Neural progenitor cell (in vitro differentiated cells): ENCODE measurements around the gene CKLF. TPM values are rescaled to one million over a fixed set of nuclear protein-coding genes. Genes with fewer than 3 reads are reported as not detected.

Source experiments
- DNase-seq: peaks from one replicate; pipeline ENCODE4 v3.0.0-alpha.2; 2016; ENCODE audit warnings: low spot score
- H2AFZ ChIP-seq: fragments of 200-600 bp; sonication (generic); replicated peaks from 2 replicates; pipeline ENCODE4 v1.6.1; 2016; ENCODE audit warnings: antibody characterized with exemption
- H3F3A ChIP-seq: fragments of 200-600 bp; sonication (generic); 2 replicates; pipeline ENCODE4 v1.6.1; 2016; ENCODE audit warnings: antibody characterized with exemption, low read depth
- H3K27ac ChIP-seq: fragments of 200-600 bp; sonication (generic); 2 replicates; pipeline ENCODE4 v1.5.1; 2016; ENCODE audit warnings: mild to moderate bottlenecking
- H3K27me3 ChIP-seq: fragments of 200-600 bp; sonication (generic); 2 replicates; pipeline ENCODE4 v1.6.1; 2016; ENCODE audit warnings: mild to moderate bottlenecking, moderate library complexity
- H3K36me3 ChIP-seq: fragments of 200-600 bp; sonication (generic); 2 replicates; pipeline ENCODE4 v1.5.1; 2016
- H3K4me1 ChIP-seq: fragments of 200-600 bp; sonication (generic); 2 replicates; pipeline ENCODE4 v1.6.1; 2016; ENCODE audit warnings: mixed run types
- H3K4me2 ChIP-seq: fragments of 200-600 bp; sonication (generic); 2 replicates; pipeline ENCODE4 v1.6.1; 2016
- H3K4me3 ChIP-seq: fragments of 200-600 bp; sonication (generic); 2 replicates; pipeline ENCODE4 v1.5.1; 2016
- H3K79me2 ChIP-seq: fragments of 200-600 bp; sonication (generic); 2 replicates; pipeline ENCODE4 v1.6.1; 2016; ENCODE audit warnings: low read depth
- H3K9ac ChIP-seq: fragments of 200-600 bp; sonication (generic); 2 replicates; pipeline ENCODE4 v1.6.1; 2016
- H3K9me3 ChIP-seq: fragments of 200-600 bp; sonication (generic); 2 replicates; pipeline ENCODE4 v1.5.1; 2016; ENCODE audit warnings: low read depth
- H4K20me1 ChIP-seq: fragments of 200-600 bp; sonication (generic); 2 replicates; pipeline ENCODE4 v1.6.1; 2016; ENCODE audit warnings: low read depth
- H3K27ac Mint-ChIP-seq: 3 replicates; pipeline ENCODE4 v1.8.0; 2021; ENCODE audit warnings: mixed read lengths
- H3K27me3 Mint-ChIP-seq: 2 replicates; pipeline ENCODE4 v1.8.0; 2022; ENCODE audit warnings: low read depth, mild to moderate bottlenecking, inconsistent platforms, moderate library complexity, mixed read lengths; ENCODE audit not compliant: insufficient read depth
- H3K36me3 Mint-ChIP-seq: 3 replicates; pipeline ENCODE4 v1.8.0; 2021; ENCODE audit warnings: mixed read lengths
- H3K4me1 Mint-ChIP-seq: 3 replicates; pipeline ENCODE4 v1.8.0; 2021; ENCODE audit warnings: mixed read lengths
- H3K4me3 Mint-ChIP-seq: 3 replicates; pipeline ENCODE4 v1.8.0; 2021; ENCODE audit warnings: mild to moderate bottlenecking, moderate library complexity, mixed read lengths
- H3K9me3 Mint-ChIP-seq: 3 replicates; pipeline ENCODE4 v1.8.0; 2020; ENCODE audit warnings: mixed read lengths
- CTCF ChIP-seq: fragments of 200-600 bp; sonication (generic); IDR thresholded peaks from 2 replicates; pipeline ENCODE4 v1.5.1; 2017; ENCODE audit warnings: antibody characterized with exemption, mild to moderate bottlenecking
- EZH2 ChIP-seq: fragments of 200-600 bp; sonication (generic); IDR thresholded peaks from 2 replicates; pipeline ENCODE4 v1.6.1; 2017; ENCODE audit warnings: antibody characterized with exemption, mild to moderate bottlenecking, moderate library complexity
- EZH2phosphoT487 ChIP-seq: fragments of 200-600 bp; sonication (generic); IDR thresholded peaks from 2 replicates; pipeline ENCODE4 v1.6.1; 2017; ENCODE audit warnings: antibody characterized with exemption
- total RNA-seq: library from RNA; depleted of rRNA; stranded (reverse); fragments of >200 nt; gene quantifications from 2 replicates; pipeline ENCODE4 v1.2.3, GENCODE V29; 2015; ENCODE audit warnings: low replicate concordance

Gene CKLF
- total RNA-seq, 1 donor from 2014 or later: 38.6 TPM

GRCh38 chr16:66509576-66509975 is 42.8 kb upstream of the CKLF start:
- Mint-ChIP-seq H3K4me3 (no peak overlapping the region), H3K27me3 (peaks cover 6% of the 10 kb centered on the region), H3K27ac (no peak overlapping the region), H3K9me3 (no peaks in the 10 kb centered on the region), H3K4me1 (peaks cover 31% of the 10 kb centered on the region), H3K36me3 (peaks cover 8% of the 10 kb centered on the region)
- Histone ChIP-seq H3K9ac (no peak overlapping the region), H3K27ac (no peak overlapping the region), H3K79me2 (no peaks in the 10 kb centered on the region), H3K4me2 (no peak overlapping the region), H3K9me3 (no peaks in the 10 kb centered on the region), H3K36me3 (no peaks in the 10 kb centered on the region), H3K4me1 (peaks cover 24% of the 10 kb centered on the region), H3K4me3 (no peak overlapping the region), H3F3A (peaks cover 26% of the 10 kb centered on the region), H2AFZ (no peak overlapping the region), H3K27me3 (no peaks in the 10 kb centered on the region), H4K20me1 (no peaks in the 10 kb centered on the region)
- DNase-seq: no peak
- TF ChIP-seq EZH2: no peak
- TF ChIP-seq EZH2phosphoT487: no peak
- TF ChIP-seq CTCF: no peak

- Histone ChIP-seq H3K9ac (no peak overlapping the region), H3K4me2 (no peak overlapping the region), H3K79me2 (no peaks in the 10 kb centered on the region), H3K27me3 (no peaks in the 10 kb centered on the region), H2AFZ (no peak overlapping the region), H3K4me3 (no peak overlapping the region), H3K27ac (peak overlapping the region; percentile 50), H4K20me1 (no peaks in the 10 kb centered on the region), H3K4me1 (peaks cover 24% of the 10 kb centered on the region), H3F3A (peaks cover 26% of the 10 kb centered on the region), H3K9me3 (no peaks in the 10 kb centered on the region), H3K36me3 (no peaks in the 10 kb centered on the region)
- Mint-ChIP-seq H3K9me3 (no peaks in the 10 kb centered on the region), H3K36me3 (peaks cover 12% of the 10 kb centered on the region), H3K4me1 (peaks cover 31% of the 10 kb centered on the region), H3K4me3 (no peak overlapping the region), H3K27me3 (peaks cover 6% of the 10 kb centered on the region), H3K27ac (no peak overlapping the region)
- no peak for DNase-seq
- TF ChIP-seq EZH2 (no peak), EZH2phosphoT487 (no peak), CTCF (no peak)
Observed at GRCh38 chr16:66510298-66510697, 42.1 kb upstream of the CKLF start.

GRCh38 chr16:66510711-66511601 is 41.4 kb upstream of the CKLF start:
- H3K4me1 Mint-ChIP-seq: peaks cover 31% of the 10 kb centered on the region
- Histone ChIP-seq H3F3A (peaks cover 26% of the 10 kb centered on the region), H4K20me1 (no peaks in the 10 kb centered on the region), H3K9ac (no peak overlapping the region), H3K9me3 (no peaks in the 10 kb centered on the region), H3K4me1 (peaks cover 24% of the 10 kb centered on the region), H3K79me2 (no peaks in the 10 kb centered on the region), H3K4me3 (no peak overlapping the region), H2AFZ (no peak overlapping the region), H3K4me2 (peak overlapping the region; percentile 25), H3K27ac (peak overlapping the region; percentile 50), H3K36me3 (no peaks in the 10 kb centered on the region), H3K27me3 (no peaks in the 10 kb centered on the region)
- TF ChIP-seq EZH2: no peak
- no peak for TF ChIP-seq CTCF
- no peak for TF ChIP-seq EZH2phosphoT487
- no peak overlapping the region for H3K4me3 Mint-ChIP-seq
- peak; percentile 22 for DNase-seq
- H3K27ac Mint-ChIP-seq: peak overlapping the region; percentile 33
- H3K36me3 Mint-ChIP-seq: peaks cover 12% of the 10 kb centered on the region
- no peaks in the 10 kb centered on the region for H3K9me3 Mint-ChIP-seq
- peaks cover 3% of the 10 kb centered on the region for H3K27me3 Mint-ChIP-seq
